Activated CD4-positive, CD25-positive, alpha-beta regulatory T cell (primary cell): ENCODE measurements around the gene PTPA.
A peak's percentile ranks its signal among the peaks of the same experiment; 100 is the strongest.
"Not testable (repeated sequence)": the region's sequence is repeated elsewhere in the genome, so short reads cannot be mapped to it uniquely, and the experiment has no call there.

Experiments
- DNase-seq, 4 experiments: peaks; one replicate each; lab custom pipeline; 2025; lab: John Stamatoyannopoulos, UW

The PTPA gene

DNA sequence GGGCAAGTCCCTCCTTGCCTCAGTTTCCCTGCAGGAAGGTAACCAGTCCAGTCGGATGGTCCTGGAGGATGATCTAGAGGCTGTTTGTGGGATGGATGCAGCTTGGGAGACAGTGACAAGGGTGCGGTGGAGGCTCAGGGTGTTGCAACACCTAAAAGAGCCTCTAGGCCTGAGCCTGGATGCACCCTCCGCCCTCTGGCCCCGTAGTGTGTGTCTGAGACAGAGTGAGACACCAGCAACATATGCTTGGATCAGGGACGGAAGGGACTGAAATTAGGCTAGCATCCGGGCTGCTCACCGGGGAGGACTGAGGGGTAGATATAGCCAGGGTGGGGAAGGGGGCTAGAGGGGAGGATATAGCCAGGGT is 1.7 kb upstream of the PTPA start:
- no peak for DNase-seq

DNA sequence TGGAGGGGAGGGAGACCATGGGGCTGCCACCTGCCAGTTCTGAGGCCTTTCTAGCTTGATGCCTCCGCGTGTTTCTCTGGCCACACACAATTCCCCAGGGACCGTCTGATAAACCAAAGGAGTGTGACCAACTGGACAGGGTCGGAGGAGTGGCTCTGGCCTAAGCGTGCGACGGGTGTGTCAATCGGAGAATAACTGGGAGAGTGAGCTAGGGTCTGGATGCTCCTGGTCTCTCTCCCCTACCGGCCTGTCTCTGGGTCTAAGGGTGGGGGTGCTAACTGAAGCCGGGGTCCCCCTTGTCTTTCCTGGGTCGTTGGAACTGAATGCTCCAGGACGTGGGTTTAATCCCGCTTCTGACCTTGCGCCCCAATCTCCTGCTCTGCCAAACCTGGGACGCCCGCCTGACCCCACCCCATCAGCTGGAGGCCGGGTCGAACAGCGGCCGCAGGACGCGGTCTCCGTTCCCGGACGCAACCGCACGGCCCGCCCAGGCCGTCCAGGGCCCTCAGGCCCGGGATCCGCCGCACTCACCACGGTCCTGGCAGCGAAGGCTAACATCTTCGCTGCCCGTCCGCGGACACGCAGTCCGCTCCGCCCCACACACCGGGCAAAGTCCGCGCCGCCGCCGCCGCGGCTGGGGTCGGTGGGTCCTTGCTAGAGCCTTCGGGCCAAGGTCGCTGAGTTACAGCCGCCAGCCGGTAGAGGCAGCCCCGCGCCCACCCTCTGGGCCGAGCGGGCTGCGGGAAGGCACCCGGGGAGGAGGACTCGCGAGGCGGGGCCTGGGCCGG is 1.1 kb upstream of the PTPA start:
- DNase-seq: no peak

DNA sequence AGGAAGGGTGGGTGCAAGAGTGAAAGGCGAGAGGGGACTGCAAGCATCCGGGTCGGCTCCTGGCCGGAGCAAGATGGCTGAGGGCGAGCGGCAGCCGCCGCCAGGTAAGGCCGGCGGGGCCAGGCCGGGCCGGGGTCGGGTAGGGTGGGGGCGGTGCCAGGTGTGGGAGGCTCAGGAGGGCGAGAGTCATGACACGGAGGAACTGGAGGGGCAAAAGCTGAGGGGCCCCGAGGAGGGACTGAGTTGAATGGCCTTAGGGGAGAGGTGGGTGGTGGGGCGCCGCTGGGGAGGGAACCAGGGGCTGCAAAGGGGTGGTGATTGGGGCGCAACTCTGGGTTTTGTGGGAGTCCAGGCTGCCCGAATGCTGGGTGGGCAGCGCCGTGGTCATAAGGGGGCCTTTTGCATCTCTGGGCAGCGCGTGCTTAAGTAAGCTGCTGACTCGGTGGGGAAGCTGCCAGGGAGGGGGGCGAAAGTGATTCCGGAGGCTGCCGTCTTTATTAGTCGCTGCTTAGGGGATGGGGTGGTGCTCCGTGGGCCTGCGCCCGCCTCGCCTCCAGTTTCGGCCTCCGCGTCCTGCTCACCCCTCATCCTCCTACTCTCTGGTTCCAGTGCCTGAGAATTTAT is 425 bp downstream of the PTPA start:
- peak in 1 of 4 experiments; percentile 8 for DNase-seq

DNA sequence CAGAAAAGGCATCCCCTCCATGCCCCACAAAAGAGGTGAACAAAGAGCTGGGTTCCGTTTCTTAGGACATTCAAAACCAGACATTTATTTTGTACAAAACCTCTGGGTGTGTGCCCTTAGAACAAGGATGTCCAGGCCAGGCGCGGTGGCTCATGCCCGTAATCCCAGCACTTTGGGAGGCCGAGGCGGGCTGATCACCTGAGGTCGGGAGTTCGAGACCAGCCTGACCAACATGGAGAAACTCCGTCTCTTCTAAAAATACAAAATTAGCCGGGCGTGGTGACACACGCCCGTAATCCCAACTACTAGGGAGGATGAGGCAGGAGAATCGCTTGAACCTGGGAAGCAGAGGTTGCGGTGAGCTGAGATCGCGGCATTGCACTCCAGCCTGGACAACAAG is 1.3 kb downstream of the PTPA start:
- DNase-seq: not testable (repeated sequence)

DNA sequence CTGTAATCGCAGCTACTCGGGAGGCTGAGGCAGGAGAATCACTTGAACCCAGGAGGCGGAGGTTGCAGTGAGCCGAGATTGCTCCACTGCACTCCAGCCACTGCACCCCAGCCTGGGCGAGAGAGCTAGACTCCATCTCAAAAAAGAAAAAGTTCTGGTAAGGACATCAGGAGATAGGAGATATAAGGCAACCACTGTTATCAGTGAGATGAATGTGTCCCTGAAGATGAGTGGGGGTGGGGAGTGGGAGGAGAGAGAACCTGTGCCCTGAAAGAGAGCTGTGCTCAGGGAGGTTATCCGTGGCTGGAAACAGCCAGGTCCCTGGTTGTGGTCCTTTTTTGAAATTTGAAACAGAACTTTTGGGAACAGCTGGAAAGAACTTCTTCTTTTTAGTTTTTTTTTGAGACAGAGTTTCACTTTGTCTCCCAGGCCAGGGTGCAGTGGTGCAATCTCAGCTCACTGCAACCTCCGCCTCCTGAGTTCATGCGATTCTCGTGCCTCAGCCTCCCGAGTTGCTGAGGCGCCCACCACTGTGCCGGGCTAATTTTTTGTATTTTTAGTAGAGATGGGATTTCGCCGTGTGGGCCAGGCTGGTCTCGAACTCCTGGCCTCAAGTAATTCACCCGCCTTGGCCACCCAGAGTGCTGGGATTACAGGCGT is 2.6 kb downstream of the PTPA start:
- DNase-seq: no peak

- no peak for DNase-seq
Observed at GRCh38 chr9:129118799-129119198, 7.6 kb downstream of the PTPA start.

DNA sequence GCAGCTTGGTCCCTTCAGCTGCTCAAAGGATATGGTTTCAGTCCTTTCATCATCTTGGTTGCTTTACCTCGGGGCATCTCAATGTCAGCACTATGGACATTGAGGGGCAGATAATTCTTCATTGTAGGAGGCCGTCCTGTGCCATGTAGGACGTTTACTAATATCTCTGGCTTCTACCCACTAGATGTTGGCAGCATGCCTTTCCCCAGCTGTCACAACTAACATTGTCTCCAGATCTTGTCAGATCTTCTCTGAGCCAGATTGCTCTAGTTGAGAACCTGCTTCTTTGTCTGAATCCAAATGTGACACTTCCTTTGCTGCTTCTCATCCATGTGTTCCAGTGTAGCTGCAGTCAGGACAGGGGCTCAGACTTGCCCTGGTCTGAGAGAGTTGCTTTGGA is 10.3 kb downstream of the PTPA start:
- no peak for DNase-seq

GRCh38 chr9:129122133-129122532 is 10.9 kb downstream of the PTPA start:
- DNase-seq: no peak

DNA sequence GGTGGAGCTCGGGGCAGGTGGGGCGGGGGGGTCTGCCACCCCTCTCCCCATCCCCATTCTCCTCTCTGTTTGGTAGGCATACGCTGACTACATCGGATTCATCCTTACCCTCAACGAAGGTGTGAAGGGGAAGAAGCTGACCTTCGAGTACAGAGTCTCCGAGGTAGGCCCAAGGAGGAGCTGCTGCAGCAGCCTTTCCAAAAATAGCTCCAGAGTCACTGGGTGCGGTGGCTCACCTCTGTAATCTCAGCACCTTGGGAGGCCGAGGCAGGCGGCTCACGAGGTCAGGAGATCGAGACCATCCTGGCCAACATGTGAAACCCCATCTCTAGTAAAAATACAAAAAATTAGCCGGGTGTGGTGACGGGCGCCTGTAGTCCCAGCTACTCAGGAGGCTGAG is 11.8 kb downstream of the PTPA start:
- DNase-seq: not testable (repeated sequence)

DNA sequence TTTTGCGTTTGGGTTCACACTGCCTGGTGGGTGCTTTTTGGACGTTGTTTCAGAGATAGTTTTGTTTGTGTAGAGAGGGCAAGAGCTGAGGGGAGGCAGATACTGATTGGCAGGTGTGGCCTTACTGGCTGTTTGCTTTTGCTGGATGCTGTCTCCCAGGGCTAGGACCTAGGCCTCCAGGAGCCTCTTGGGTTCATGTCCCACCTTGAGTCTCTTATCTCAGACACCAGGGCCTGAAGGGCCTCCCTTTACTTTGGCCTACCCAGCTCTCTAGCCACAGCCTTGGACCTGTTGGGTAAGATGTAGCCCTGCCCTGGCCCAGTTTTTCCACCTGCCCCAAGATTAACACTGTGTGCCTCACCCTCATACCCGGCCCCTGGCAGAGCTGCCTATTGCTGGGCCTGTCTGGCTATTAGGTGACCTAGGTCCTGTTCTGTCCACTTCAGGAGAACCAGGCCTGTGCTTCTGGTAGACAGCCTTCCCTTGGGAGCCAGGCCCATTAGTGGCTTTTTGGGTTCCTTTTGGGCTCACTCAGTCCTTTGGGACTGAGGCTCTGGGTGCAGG is 13.4 kb downstream of the PTPA start:
- DNase-seq: no peak

- no peak for DNase-seq
Observed at GRCh38 chr9:129125478-129125877, 14.3 kb downstream of the PTPA start.

DNA sequence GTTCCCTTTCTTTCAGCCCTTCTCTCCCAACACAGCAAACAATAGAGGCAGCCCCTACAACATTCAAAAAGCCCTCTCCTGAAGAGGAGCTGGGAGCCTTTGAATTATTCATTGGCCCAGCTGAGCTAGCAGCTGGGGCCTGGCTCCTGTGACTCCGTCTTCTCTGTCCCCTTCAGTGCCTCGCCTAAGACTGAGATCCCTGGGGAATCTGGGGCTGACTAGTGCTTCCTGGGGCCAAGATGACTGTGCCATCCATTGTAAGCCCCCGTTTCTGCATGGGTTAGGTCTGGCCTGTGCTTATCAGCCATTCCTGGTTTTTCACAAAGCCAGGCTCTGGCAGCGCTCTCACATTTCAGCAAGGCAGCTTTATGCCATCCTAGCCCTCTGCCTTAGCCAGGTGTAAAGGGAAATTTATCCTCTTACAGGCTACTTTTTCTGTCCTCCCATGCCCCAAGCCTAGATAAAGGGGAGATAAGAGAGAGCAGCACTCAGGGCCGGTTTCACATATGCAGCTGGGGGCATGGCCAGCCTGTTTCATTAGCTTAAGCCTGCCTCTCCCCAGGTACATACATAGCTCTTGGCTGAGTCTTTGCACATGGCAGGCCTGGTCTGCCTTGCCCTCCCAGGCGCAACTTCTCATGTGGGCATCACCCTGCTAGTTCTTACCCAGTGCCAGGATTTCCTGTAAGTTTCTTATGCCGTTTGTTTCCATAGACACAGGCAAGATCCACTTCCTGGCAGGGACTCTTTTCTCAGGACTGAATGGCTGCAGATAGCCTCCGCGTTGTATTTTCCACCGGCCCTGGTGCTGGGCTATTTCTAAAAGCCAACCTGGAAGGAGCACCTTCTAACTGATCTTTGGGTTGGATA is 15.8 kb downstream of the PTPA start:
- no peak for DNase-seq

DNA sequence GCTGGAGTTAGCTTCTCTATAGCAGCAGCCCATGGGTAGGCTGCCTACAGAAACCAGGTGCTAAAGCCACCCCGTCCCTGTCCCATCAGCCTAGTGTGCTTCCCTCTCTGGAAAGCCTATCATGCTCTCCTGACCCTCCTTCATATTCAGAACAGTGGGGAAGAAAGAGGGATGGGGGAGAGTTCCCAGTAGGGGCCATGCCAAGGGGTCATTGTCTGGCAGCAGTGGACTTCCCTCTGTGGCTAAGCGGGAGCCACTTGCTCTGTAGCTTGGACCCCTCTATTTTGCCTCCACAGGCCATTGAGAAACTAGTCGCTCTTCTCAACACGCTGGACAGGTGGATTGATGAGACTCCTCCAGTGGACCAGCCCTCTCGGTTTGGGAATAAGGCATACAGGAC is 17.5 kb downstream of the PTPA start:
- no peak for DNase-seq

DNA sequence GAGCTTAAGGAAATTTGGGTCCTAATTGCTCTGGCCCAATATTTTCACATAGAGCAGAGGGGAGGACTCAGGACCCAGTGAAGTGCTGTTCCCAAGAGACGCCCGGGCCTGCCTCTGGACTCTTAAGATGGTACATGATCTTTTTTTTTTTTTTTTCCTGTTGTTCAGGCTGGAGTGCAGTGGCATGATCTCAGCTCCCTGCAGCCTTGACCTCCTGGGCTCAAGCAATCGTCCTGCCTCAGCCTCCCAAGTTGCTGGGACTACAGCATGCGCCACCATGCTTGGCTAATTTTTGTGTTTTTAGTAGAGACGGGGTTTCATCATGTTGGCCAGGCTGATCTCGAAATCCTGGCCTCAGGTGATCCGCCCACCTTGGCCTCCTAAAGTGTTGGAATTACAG is 19.1 kb downstream of the PTPA start:
- not testable (repeated sequence) for DNase-seq

GRCh38 chr9:129130791-129131190 is 19.6 kb downstream of the PTPA start:
- DNase-seq: no peak

GRCh38 chr9:129131300-129132145 is 20.3 kb downstream of the PTPA start:
- peak; percentile 68 to 80 (median 75) for DNase-seq

- DNase-seq: no peak
Observed at GRCh38 chr9:129133082-129133481, 21.9 kb downstream of the PTPA start.

- no peak for DNase-seq
Observed at GRCh38 chr9:129135476-129135875, 24.3 kb downstream of the PTPA start.

DNA sequence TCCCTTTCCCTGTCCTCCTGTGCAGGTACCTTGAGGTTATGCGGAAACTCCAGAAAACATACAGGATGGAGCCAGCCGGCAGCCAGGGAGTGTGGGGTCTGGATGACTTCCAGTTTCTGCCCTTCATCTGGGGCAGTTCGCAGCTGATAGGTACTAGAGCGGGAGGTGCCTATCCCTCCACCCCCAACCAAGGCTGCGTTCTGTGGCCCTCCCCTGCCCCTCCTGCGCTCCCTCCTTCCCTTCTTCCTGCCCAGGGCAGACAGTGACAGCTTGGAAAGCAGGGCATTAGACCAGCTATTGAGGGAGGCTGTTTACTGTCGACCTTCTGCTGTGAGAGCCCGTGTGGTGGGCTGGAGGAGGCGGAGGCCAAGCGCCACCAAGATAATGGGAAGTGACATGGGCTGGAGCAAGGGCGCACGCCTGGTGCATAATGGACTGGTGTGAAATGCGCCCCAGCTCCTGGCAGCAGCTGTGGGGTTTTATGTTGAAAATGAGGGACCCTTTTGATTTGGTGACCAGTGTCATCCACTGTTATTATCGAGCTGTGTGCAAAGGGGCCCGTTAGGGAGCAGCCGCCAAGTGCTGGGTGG is 25.3 kb downstream of the PTPA start:
- DNase-seq: no peak

DNA sequence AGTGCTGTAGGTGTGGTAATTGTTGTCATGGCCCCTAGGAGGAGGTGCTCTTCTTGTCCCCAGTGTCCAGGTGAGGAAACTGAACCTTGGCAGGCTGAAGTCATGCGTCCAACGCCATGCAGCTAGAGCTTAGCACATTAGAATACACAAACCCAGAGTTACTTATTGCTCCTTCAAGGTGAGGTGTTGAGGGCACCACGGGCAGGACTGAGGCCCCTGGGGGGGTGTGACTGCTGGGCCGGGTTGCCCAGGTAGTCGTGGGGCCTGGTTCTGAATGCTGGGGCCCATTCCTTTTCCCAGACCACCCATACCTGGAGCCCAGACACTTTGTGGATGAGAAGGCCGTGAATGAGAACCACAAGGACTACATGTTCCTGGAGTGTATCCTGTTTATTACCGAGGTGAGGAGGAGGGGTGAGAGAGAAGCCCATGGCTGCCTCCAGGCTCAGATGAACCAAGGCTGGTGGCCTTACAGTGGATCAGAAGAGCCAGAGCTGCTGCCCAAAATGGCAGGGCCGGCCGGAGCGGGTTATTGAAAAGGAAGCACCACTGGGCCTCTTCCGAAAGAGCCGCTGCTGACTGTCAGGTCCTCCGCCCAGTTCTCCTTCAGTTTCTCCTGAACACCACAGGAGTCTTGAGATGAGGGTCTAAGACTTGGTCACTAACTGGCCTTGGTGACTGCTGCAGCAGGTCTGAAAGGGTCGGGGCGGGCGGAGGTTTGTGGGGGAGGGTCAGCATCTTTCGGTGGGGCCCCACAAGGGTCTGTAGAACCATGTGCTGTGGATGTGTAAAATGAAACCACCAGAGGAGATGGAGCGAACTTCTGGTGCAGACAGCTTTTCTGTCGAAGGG is 26.3 kb downstream of the PTPA start:
- no peak for DNase-seq
